Common myeloid progenitor, CD34-positive (primary cell): ENCODE measurements around the gene IL6ST.

Experiments used
- CTCF ChIA-PET: fragments of 350-600 bp; sonication (Branson Sonifier 250); formaldehyde crosslinking; loops from one replicate; lab custom pipeline; 2021; ENCODE audit warnings: antibody characterized with exemption; lab: Charles Lee
- POLR2A ChIA-PET: fragments of 350-600 bp; sonication (Branson Sonifier 250); formaldehyde crosslinking; loops from one replicate; lab custom pipeline; 2021; ENCODE audit warnings: antibody characterized with exemption; lab: Charles Lee
- DNase-seq, 3 donors: peaks; one replicate each; pipeline versions ENCODE4 v3.0.0 to v3.0.0-alpha.2; 2013
- H3K27ac ChIP-seq, 2 experiments: 1 replicate in 1 of 2; 2 replicates in 1 of 2; pipeline ENCODE4 v1.7.0; 2013; ENCODE audit warnings: inconsistent platforms in 2 of 2, low read length in 2 of 2, mild to moderate bottlenecking in 2 of 2, low read depth in 1 of 2, moderate library complexity in 1 of 2; ENCODE audit not compliant: severe bottlenecking in 2 of 2, insufficient read depth in 1 of 2, poor library complexity in 1 of 2
- H3K27me3 ChIP-seq, 5 experiments: replicated peaks in 2 of 5; 1 replicate in 3 of 5; 2 replicates in 2 of 5; pipeline versions ENCODE4 v1.6.1 to v1.7.0; 2013; ENCODE audit warnings: low read length in 4 of 5, mild to moderate bottlenecking in 2 of 5, moderate library complexity in 2 of 5, inconsistent platforms in 1 of 5; ENCODE audit not compliant: insufficient read depth in 5 of 5, control insufficient read depth in 4 of 5
- H3K36me3 ChIP-seq, 4 experiments: 1 replicate in 2 of 4; 2 replicates in 2 of 4; pipeline versions ENCODE4 v1.6.1 to v1.7.0; 2013; ENCODE audit warnings: low read length in 3 of 4, control low read depth in 1 of 4, mild to moderate bottlenecking in 1 of 4; ENCODE audit not compliant: control insufficient read depth in 4 of 4, insufficient read depth in 4 of 4
- H3K4me1 ChIP-seq, 4 experiments: 1 replicate in 3 of 4; 2 replicates in 1 of 4; pipeline versions ENCODE4 v1.6.1 to v1.7.1; 2013; ENCODE audit warnings: low read length in 3 of 4, mild to moderate bottlenecking in 3 of 4, control low read depth in 1 of 4, inconsistent platforms in 1 of 4, moderate library complexity in 1 of 4; ENCODE audit not compliant: control insufficient read depth in 4 of 4, insufficient read depth in 4 of 4; ENCODE audit errors: control extremely low read depth in 1 of 4
- H3K4me3 ChIP-seq, 7 experiments: 1 replicate in 4 of 7; 2 replicates in 3 of 7; pipeline versions ENCODE4 v1.5.1 to v1.7.0; 2013; ENCODE audit warnings: mild to moderate bottlenecking in 7 of 7, low read length in 6 of 7, moderate library complexity in 6 of 7, inconsistent platforms in 2 of 7, low read depth in 2 of 7, control low read depth in 1 of 7; ENCODE audit not compliant: insufficient read depth in 4 of 7, control insufficient read depth in 1 of 7; ENCODE audit errors: extremely low read depth in 1 of 7
- H3K9me3 ChIP-seq, 5 experiments: 1 replicate in 4 of 5; 2 replicates in 1 of 5; pipeline versions ENCODE4 v1.6.1 to v1.7.1; 2013; ENCODE audit warnings: low read length in 4 of 5, mild to moderate bottlenecking in 2 of 5, inconsistent platforms in 1 of 5, low read depth in 1 of 5, moderate library complexity in 1 of 5; ENCODE audit not compliant: control insufficient read depth in 4 of 5, insufficient read depth in 2 of 5; ENCODE audit errors: control extremely low read depth in 1 of 5
- WGBS: methylation state at CpG from one replicate; pipeline ENCODE4 v1.1.5; 2013; ENCODE audit not compliant: insufficient coverage; 5-methylcytosine and 5-hydroxymethylcytosine counted together

Gene IL6ST

GRCh38 chr5:55896238-55896637 is 98.5 kb downstream of the IL6ST start:
- H3K4me1 ChIP-seq = no peaks in the 10 kb centered on the region
- CTCF ChIA-PET = interaction anchor here (0.7 kb wide), 1 partner anchor 451 kb away, joined by 3 read pairs; no protein-coding TSS in a partner anchor
- no peak overlapping the region for H3K4me3 ChIP-seq
- no CpG with 5 or more reads among the region's 2 CpGs for WGBS
- DNase-seq = no peak
- no peaks in the 10 kb centered on the region for H3K9me3 ChIP-seq
- H3K36me3 ChIP-seq = no peaks in the 10 kb centered on the region
- POLR2A ChIA-PET = no interaction called here
- H3K27ac ChIP-seq = no peak overlapping the region
- peaks cover 0 to 6% (median 2%) of the 10 kb centered on the region in 5 experiments for H3K27me3 ChIP-seq

- CTCF ChIA-PET = interaction anchor here (0.7 to 0.8 kb wide), 2 partner anchors 41 to 452 kb away, joined by 3 read pairs; no protein-coding TSS in a partner anchor
- peaks cover 0 to 6% (median 2%) of the 10 kb centered on the region in 5 experiments for H3K27me3 ChIP-seq
- 100% methylated on average over 3 of the region's 3 CpGs for WGBS
- DNase-seq = no peak
- H3K36me3 ChIP-seq = no peaks in the 10 kb centered on the region
- POLR2A ChIA-PET = no interaction called here
- H3K4me3 ChIP-seq = no peak overlapping the region
- H3K27ac ChIP-seq = no peak overlapping the region
- H3K4me1 ChIP-seq = no peaks in the 10 kb centered on the region
- no peaks in the 10 kb centered on the region for H3K9me3 ChIP-seq
These were observed 99.4 kb downstream of the IL6ST start for GRCh38 chr5:55895346-55895745.

GRCh38 chr5:55894135-55894534 is 100.6 kb downstream of the IL6ST start:
- ChIA-PET POLR2A (no interaction called here), CTCF (interaction anchor here (0.6 kb wide), 1 partner anchor 1772 kb away, joined by 4 read pairs; no protein-coding TSS in a partner anchor)
- peaks cover 0 to under 1% (median 0%) of the 10 kb centered on the region in 5 experiments for H3K27me3 ChIP-seq

GRCh38 chr5:55892479-55892878 is 102.3 kb downstream of the IL6ST start:
- no peaks in the 10 kb centered on the region for H3K27me3 ChIP-seq
- no peaks in the 10 kb centered on the region for H3K4me1 ChIP-seq
- no peak overlapping the region for H3K4me3 ChIP-seq
- CTCF ChIA-PET = no interaction called here
- 80% methylated on average over 1 of the region's 2 CpGs for WGBS
- H3K27ac ChIP-seq = no peak overlapping the region
- H3K36me3 ChIP-seq = no peaks in the 10 kb centered on the region
- no peaks in the 10 kb centered on the region for H3K9me3 ChIP-seq
- DNase-seq = no peak
- POLR2A ChIA-PET = no interaction called here

More at GRCh38 chr5:55894135-55894534, 100.6 kb downstream of the IL6ST start:
- H3K4me3 ChIP-seq = no peak overlapping the region
- no peak overlapping the region for H3K27ac ChIP-seq
- DNase-seq = no peak
- H3K4me1 ChIP-seq = no peaks in the 10 kb centered on the region
- H3K9me3 ChIP-seq = no peaks in the 10 kb centered on the region
- no CpG with 5 or more reads among the region's 3 CpGs for WGBS
- no peaks in the 10 kb centered on the region for H3K36me3 ChIP-seq

- Histone ChIP-seq H3K4me1 (no peaks in the 10 kb centered on the region), H3K9me3 (no peaks in the 10 kb centered on the region), H3K36me3 (no peaks in the 10 kb centered on the region), H3K27ac (no peak overlapping the region), H3K27me3 (peaks cover 0 to 2% (median 0%) of the 10 kb centered on the region in 5 experiments), H3K4me3 (no peak overlapping the region)
- ChIA-PET POLR2A (no interaction called here), CTCF (no interaction called here)
- 100% methylated on average over 4 of the region's 5 CpGs for WGBS
- DNase-seq = no peak
These were observed 106.6 kb downstream of the IL6ST start for GRCh38 chr5:55888205-55888604.

- no CpG with 5 or more reads among the region's 9 CpGs for WGBS
- ChIA-PET POLR2A (no interaction called here), CTCF (no interaction called here)
These were observed 109.4 kb downstream of the IL6ST start for GRCh38 chr5:55885359-55885758.

More at GRCh38 chr5:55885359-55885758, 109.4 kb downstream of the IL6ST start:
- Histone ChIP-seq H3K4me3 (no peak overlapping the region), H3K9me3 (no peaks in the 10 kb centered on the region), H3K36me3 (no peaks in the 10 kb centered on the region), H3K27ac (no peak overlapping the region), H3K4me1 (no peaks in the 10 kb centered on the region), H3K27me3 (peaks cover 0 to 2% (median 0%) of the 10 kb centered on the region in 5 experiments)
- no peak for DNase-seq
